ENCODE data around the gene RABAC1. TPM values are rescaled to one million over a fixed set of nuclear protein-coding genes. Genes with fewer than 3 reads are reported as not detected.
A peak's percentile ranks its signal among the peaks of the same experiment; 100 is the strongest.
"Not testable (repeated sequence)": the region's sequence is repeated elsewhere in the genome, so short reads cannot be mapped to it uniquely, and the experiment has no call there.

The RABAC1 gene
- total RNA-seq, 1 donor from 2014 or later = 257 TPM

DNA sequence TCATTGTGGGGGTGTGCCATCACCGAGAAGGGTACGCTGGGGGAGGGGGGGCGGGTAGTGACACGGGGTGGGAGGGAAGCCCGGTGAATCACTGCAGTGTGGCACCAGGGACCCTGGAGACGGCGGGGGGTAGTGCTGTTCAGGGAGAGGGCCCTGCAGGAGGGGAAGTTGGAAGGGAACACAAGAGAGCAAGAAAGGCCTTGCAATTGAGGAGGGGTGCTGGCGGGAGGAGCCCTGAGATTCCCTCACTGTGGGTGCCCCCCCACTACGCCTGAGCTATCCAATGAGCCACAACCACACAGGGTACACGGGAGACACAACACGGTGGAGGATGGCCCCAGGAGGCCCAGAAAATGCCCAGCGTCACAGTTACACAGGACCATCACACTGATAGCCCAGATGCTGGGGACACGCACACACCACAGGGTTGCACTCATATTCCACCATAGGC lies 35.4 kb upstream of the RABAC1 start:
- no peaks in the 10 kb centered on the region for H3K4me1 ChIP-seq (ENCODE audit: insufficient read depth, low read length)
- H3K36me3 ChIP-seq (ENCODE audit: insufficient read depth, low read length) = no peaks in the 10 kb centered on the region

DNA sequence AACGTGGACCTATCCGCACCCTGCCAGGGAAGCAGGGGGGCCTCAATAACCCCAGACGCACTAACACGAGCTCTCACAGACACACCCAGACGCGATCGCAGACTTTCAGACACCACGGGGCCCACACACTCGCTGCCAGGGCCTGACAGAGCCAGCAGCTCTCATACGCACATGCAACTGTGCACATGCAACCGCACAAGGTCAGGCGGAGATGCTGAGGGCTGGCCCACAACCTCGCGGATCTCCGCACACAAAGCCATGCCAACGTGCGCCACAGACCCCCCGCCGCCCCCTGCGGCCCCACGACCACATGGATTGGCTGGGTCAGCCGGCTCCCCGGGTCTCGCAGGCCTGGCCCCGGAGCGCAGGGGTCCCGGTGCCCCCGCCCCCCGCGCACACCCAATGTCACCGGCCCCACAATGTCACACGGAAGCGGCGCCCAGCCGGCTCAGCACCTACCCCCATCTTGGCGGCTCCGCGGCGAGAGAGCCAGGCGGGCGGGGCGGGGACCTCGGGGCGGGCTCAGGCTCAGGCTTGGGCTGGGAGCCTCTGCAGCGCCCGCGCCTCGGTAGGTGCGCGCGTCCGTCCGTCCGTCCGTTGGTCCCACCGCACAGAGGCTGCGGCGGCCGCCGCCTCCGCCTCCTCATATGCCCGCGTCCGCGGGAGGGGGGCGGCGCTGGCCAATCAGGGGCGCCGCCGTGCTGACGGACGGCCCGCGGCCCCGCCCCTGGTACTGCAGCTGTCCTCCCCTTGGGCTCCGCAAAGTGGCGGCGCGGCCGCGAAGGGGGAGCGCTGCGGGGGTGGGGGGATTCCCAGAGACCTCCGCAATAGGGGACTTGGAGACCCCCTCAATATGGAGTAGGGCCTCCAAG lies 34.7 kb upstream of the RABAC1 start, which contains the start of gene ATP1A3:
TSS of gene ATP1A3 (minus strand) at position 619 of the 872 bp plus-strand sequence. CDS start at position 465, 154 bp downstream.
- Histone ChIP-seq H4K20me1 (ENCODE audit: insufficient read depth, low read length) (peaks cover 10% of the 10 kb centered on the region), H3K79me2 (ENCODE audit: insufficient read depth, low read length) (no peaks in the 10 kb centered on the region), H3K4me2 (ENCODE audit: low read length) (peak within 1 kb of the TSS; percentile 75), H3K27ac (ENCODE audit: low read depth, low read length) (no peak within 1 kb of the TSS), H3K36me3 (ENCODE audit: insufficient read depth, low read length) (no peaks in the 10 kb centered on the region), H3K9me3 (ENCODE audit: insufficient read depth, low read depth, low read length) (no peaks in the 10 kb centered on the region), H3K27me3 (ENCODE audit: insufficient read depth, low read length) (peaks cover 33% of the 10 kb centered on the region), H3K9ac (ENCODE audit: low read length) (no peak within 1 kb of the TSS), H3K4me3 (ENCODE audit: insufficient read depth, low read depth, low read length) (peak within 1 kb of the TSS; percentile 33), H2AFZ (ENCODE audit: low read depth, low read length) (peak within 1 kb of the TSS; percentile 52), H3K4me1 (ENCODE audit: insufficient read depth, low read length) (no peaks in the 10 kb centered on the region)
- TF ChIP-seq EZH2 (IDR thresholded peaks at IDR 0.05; ENCODE audit: insufficient read depth, low read length) = peak; percentile 85
- TF ChIP-seq, protein P1, sequence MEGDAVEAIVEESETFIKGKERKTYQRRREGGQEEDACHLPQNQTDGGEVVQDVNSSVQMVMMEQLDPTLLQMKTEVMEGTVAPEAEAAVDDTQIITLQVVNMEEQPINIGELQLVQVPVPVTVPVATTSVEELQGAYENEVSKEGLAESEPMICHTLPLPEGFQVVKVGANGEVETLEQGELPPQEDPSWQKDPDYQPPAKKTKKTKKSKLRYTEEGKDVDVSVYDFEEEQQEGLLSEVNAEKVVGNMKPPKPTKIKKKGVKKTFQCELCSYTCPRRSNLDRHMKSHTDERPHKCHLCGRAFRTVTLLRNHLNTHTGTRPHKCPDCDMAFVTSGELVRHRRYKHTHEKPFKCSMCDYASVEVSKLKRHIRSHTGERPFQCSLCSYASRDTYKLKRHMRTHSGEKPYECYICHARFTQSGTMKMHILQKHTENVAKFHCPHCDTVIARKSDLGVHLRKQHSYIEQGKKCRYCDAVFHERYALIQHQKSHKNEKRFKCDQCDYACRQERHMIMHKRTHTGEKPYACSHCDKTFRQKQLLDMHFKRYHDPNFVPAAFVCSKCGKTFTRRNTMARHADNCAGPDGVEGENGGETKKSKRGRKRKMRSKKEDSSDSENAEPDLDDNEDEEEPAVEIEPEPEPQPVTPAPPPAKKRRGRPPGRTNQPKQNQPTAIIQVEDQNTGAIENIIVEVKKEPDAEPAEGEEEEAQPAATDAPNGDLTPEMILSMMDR (IDR thresholded peaks at IDR 0.05; ENCODE audit: insufficient read depth, low read depth, low read length) = no peak
- DNase-seq (ENCODE audit: low read depth) (peak; percentile 13), FAIRE-seq (no peak)
- Mint-ChIP-seq H3K36me3 (ENCODE audit: low read depth, unreplicated experiment) (no peaks in the 10 kb centered on the region), H3K4me1 (ENCODE audit: low read depth, unreplicated experiment) (peaks cover 8% of the 10 kb centered on the region), H3K9me3 (ENCODE audit: unreplicated experiment) (peaks cover 1% of the 10 kb centered on the region), H3K27ac (ENCODE audit: unreplicated experiment) (peak within 1 kb of the TSS; percentile 49), H3K4me3 (ENCODE audit: unreplicated experiment) (peak within 1 kb of the TSS; percentile 78), H3K27me3 (ENCODE audit: low read depth, unreplicated experiment) (peaks cover 55% of the 10 kb centered on the region)

More for the DNA sequence above, 35.4 kb upstream of the RABAC1 start:
- Histone ChIP-seq H3K9me3 (ENCODE audit: insufficient read depth, low read depth, low read length) (no peaks in the 10 kb centered on the region), H4K20me1 (ENCODE audit: insufficient read depth, low read length) (peaks cover 14% of the 10 kb centered on the region), H3K27me3 (ENCODE audit: insufficient read depth, low read length) (peaks cover 37% of the 10 kb centered on the region), H3K79me2 (ENCODE audit: insufficient read depth, low read length) (no peaks in the 10 kb centered on the region), H3K9ac (ENCODE audit: low read length) (no peak overlapping the region), H3K4me3 (ENCODE audit: insufficient read depth, low read depth, low read length) (no peak overlapping the region), H3K27ac (ENCODE audit: low read depth, low read length) (no peak overlapping the region), H2AFZ (ENCODE audit: low read depth, low read length) (no peak overlapping the region), H3K4me2 (ENCODE audit: low read length) (peak overlapping the region; percentile 75)
- Mint-ChIP-seq H3K9me3 (ENCODE audit: unreplicated experiment) (peaks cover 2% of the 10 kb centered on the region), H3K4me1 (ENCODE audit: low read depth, unreplicated experiment) (peaks cover 8% of the 10 kb centered on the region), H3K4me3 (ENCODE audit: unreplicated experiment) (no peak overlapping the region), H3K36me3 (ENCODE audit: low read depth, unreplicated experiment) (peaks cover under 1% of the 10 kb centered on the region), H3K27ac (ENCODE audit: unreplicated experiment) (no peak overlapping the region), H3K27me3 (ENCODE audit: low read depth, unreplicated experiment) (peaks cover 58% of the 10 kb centered on the region)
- FAIRE-seq (no peak), DNase-seq (ENCODE audit: low read depth) (no peak)
- TF ChIP-seq, protein P1 (IDR thresholded peaks at IDR 0.05; ENCODE audit: insufficient read depth, low read depth, low read length) = no peak
- TF ChIP-seq EZH2 (IDR thresholded peaks at IDR 0.05; ENCODE audit: insufficient read depth, low read length) = no peak

DNA sequence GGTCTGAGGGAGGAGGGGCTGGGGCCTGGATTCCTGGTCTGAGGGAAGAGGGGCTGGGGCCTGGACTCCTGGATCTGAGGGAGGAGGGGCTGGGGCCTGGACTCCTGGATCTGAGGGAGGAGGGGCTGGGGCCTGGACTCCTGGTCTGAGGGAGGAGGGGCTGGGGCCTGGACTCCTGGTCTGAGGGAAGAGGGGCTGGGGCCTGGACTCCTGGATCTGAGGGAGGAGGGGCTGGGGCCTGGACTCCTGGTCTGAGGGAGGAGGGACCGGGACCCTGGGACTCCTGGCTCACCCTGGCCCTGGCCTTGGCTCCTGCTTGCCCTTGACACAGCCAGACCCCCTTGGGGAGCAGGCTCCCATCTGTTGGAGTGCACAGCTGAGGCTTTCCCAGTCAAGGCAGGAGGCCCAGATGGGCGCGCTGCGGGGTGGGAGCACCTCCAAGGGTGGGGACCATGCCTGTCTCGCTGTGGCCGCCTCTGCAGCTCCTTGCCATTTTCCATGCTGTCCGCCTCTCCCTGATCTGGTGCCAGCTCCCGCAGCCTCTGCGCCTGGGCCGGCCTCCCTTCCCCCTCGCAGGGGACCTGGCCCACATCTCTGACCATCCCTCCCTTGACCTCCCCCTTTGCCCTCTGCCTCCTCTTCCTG lies 32.9 kb upstream of the RABAC1 start:
- not testable (repeated sequence) for H3K9me3 Mint-ChIP-seq (ENCODE audit: unreplicated experiment); H2AFZ ChIP-seq (ENCODE audit: low read depth, low read length); H4K20me1 ChIP-seq (ENCODE audit: insufficient read depth, low read length); H3K4me2 ChIP-seq (ENCODE audit: low read length); H3K79me2 ChIP-seq (ENCODE audit: insufficient read depth, low read length); H3K9me3 ChIP-seq (ENCODE audit: insufficient read depth, low read depth, low read length); H3K4me1 Mint-ChIP-seq (ENCODE audit: low read depth, unreplicated experiment); H3K4me3 ChIP-seq (ENCODE audit: insufficient read depth, low read depth, low read length); H3K27ac Mint-ChIP-seq (ENCODE audit: unreplicated experiment); H3K36me3 ChIP-seq (ENCODE audit: insufficient read depth, low read length); H3K27ac ChIP-seq (ENCODE audit: low read depth, low read length); H3K36me3 Mint-ChIP-seq (ENCODE audit: low read depth, unreplicated experiment); FAIRE-seq; DNase-seq (ENCODE audit: low read depth); H3K4me3 Mint-ChIP-seq (ENCODE audit: unreplicated experiment); H3K4me1 ChIP-seq (ENCODE audit: insufficient read depth, low read length); H3K9ac ChIP-seq (ENCODE audit: low read length)
- H3K27me3 ChIP-seq (ENCODE audit: insufficient read depth, low read length) = peaks cover 27% of the 10 kb centered on the region
- H3K27me3 Mint-ChIP-seq (ENCODE audit: low read depth, unreplicated experiment) = peaks cover 50% of the 10 kb centered on the region
